Stimulated activated effector memory CD8-positive, alpha-beta T cell treated with anti-CD3 and anti-CD28 coated beads, Interleukin-12 subunit alpha, Interleukin-12 subunit beta, amount 100 ng/mL, for 72 hours (primary cell): ENCODE data around the gene CBX8.

Experiments used
- ATAC-seq: fragments of 150-1000 bp; cut with Tn5 transposase; 2 replicates; pipeline ENCODE4 v1.10.0; 2021
- DNase-seq, 2 donors: peaks; one replicate each; pipeline ENCODE4 v3.0.0; 2021 to 2022; ENCODE audit warnings: low spot score in 2 of 2
- H3K27ac Mint-ChIP-seq: one replicate; pipeline ENCODE4 v1.8.0; 2022; ENCODE audit warnings: mild to moderate bottlenecking, mixed read lengths
- H3K36me3 Mint-ChIP-seq: one replicate; pipeline ENCODE4 v1.8.0; 2022; ENCODE audit warnings: mild to moderate bottlenecking, mixed read lengths
- H3K4me1 Mint-ChIP-seq: one replicate; pipeline ENCODE4 v1.8.0; 2022; ENCODE audit warnings: mixed read lengths
- H3K4me3 Mint-ChIP-seq: one replicate; pipeline ENCODE4 v1.8.0; 2022; ENCODE audit warnings: mild to moderate bottlenecking, mixed read lengths
- H3K9me3 Mint-ChIP-seq: one replicate; pipeline ENCODE4 v1.8.0; 2022; ENCODE audit warnings: mixed read lengths

CBX8 gene

DNA sequence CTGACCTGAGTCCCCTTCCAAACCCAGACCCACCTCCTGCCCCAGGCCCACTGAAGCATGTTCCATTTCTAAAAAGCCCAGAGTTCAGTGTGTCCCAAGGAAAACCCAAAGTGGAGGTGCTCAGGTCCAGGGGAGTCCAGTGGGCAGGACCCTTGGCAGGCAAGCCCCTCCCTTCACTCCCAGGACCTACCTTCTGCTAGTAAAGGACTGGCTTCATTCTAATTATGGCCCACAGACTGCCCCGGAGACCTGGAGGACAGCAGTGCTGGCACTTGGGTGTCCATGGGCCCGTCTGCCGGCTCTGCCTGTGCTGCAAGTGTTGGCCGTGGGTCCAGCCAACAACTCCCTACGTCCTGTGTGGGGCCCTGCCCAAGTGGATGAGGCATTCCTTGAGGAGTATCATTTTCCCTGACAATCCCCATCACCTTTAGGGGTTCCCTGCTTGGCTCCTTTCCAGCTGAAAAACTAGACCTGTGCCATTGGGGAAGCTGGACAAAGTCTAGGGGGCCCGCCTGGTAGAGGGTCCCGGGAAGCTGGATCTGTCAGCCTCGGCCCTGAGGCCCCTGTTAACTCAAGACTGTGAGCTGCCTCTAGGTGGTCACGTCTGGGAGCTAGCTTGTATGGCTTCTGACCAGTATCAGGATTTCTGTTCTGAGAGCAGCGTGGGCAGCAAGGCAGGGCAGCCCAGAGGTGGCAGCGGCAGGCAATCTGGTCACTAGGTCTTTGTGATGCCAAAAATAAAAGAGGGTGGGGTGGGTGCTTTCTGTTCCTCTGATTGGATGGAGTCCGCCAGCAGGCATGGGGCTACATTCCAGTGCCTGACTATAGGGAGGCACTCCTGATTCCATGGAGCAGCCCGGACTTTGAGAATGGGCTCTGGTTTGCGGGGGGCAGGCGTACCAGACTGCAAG is 10.7 kb downstream of the CBX8 start:
- ATAC-seq (no peak), DNase-seq (no peak)
- H3K9me3 Mint-ChIP-seq: no peaks in the 10 kb centered on the region
- no peaks in the 10 kb centered on the region for H3K4me1 Mint-ChIP-seq
- H3K27ac Mint-ChIP-seq: no peak overlapping the region
- H3K36me3 Mint-ChIP-seq: no peaks in the 10 kb centered on the region
- H3K4me3 Mint-ChIP-seq: no peak overlapping the region

DNA sequence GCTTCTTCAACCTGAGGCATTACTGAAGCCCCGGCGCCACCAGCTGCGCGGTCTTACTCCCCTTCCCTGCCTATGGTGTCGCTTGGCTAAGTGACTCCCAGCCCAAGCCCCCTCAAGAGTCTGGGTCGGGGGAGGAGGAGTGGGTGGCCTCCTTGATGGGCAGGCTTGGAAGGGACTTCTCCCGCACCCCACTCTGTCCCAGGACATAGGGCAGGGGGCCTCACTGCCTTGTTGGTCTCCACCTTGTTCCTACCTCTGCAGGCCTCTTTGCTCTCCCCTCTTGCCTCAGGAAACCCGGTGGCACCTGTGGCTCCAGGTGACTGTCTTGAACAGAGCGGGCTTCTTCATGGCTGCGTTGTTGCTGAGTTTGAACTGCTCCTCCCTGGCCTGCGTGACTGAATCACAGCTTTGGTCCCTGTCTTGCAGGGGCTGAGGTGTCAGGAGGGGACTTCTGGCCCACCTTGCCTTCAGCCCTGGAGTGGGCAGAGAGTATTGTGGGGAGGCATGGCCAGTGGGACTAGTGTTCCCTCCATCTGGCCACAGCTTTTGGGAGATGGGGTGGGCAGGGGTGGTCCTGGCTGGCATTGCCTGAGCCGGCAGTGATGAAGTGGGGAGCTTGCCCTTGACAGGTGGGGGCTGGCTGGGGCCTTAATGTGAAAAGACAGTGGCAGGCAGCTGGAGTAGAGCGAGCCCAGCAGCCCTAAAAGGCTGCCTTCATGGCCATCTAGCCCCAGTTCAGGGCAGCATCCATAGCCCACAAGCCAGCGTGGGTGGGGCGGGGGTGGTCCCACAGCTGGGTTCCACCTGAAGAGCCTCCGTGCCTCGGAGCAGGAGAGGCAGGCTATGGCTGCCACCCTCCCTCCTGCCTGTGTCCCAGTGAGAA is 11.6 kb downstream of the CBX8 start:
- ATAC-seq: no peak
- H3K9me3 Mint-ChIP-seq: no peaks in the 10 kb centered on the region
- H3K4me1 Mint-ChIP-seq: no peaks in the 10 kb centered on the region
- DNase-seq: no peak
- H3K36me3 Mint-ChIP-seq: no peaks in the 10 kb centered on the region
- no peak overlapping the region for H3K27ac Mint-ChIP-seq
- no peak overlapping the region for H3K4me3 Mint-ChIP-seq

- Mint-ChIP-seq H3K27ac (no peak overlapping the region), H3K9me3 (no peaks in the 10 kb centered on the region), H3K4me1 (no peaks in the 10 kb centered on the region), H3K36me3 (no peaks in the 10 kb centered on the region), H3K4me3 (no peak overlapping the region)
- DNase-seq (no peak), ATAC-seq (no peak)
Observed at GRCh38 chr17:79784353-79785016, 12.4 kb downstream of the CBX8 start.

DNA sequence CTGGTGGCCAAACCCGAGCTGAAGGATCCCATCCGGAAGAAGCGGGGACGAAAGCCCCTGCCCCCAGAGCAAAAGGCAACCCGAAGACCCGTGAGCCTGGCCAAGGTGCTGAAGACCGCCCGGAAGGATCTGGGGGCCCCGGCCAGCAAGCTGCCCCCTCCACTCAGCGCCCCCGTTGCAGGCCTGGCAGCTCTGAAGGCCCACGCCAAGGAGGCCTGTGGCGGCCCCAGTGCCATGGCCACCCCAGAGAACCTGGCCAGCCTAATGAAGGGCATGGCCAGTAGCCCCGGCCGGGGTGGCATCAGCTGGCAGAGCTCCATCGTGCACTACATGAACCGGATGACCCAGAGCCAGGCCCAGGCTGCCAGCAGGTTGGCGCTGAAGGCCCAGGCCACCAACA is 13.0 kb downstream of the CBX8 start:
- no peak overlapping the region for H3K4me3 Mint-ChIP-seq
- no peak for DNase-seq
- no peak overlapping the region for H3K27ac Mint-ChIP-seq
- no peaks in the 10 kb centered on the region for H3K9me3 Mint-ChIP-seq
- H3K4me1 Mint-ChIP-seq: peaks cover 2% of the 10 kb centered on the region
- H3K36me3 Mint-ChIP-seq: peaks cover 1% of the 10 kb centered on the region
- no peak for ATAC-seq

DNA sequence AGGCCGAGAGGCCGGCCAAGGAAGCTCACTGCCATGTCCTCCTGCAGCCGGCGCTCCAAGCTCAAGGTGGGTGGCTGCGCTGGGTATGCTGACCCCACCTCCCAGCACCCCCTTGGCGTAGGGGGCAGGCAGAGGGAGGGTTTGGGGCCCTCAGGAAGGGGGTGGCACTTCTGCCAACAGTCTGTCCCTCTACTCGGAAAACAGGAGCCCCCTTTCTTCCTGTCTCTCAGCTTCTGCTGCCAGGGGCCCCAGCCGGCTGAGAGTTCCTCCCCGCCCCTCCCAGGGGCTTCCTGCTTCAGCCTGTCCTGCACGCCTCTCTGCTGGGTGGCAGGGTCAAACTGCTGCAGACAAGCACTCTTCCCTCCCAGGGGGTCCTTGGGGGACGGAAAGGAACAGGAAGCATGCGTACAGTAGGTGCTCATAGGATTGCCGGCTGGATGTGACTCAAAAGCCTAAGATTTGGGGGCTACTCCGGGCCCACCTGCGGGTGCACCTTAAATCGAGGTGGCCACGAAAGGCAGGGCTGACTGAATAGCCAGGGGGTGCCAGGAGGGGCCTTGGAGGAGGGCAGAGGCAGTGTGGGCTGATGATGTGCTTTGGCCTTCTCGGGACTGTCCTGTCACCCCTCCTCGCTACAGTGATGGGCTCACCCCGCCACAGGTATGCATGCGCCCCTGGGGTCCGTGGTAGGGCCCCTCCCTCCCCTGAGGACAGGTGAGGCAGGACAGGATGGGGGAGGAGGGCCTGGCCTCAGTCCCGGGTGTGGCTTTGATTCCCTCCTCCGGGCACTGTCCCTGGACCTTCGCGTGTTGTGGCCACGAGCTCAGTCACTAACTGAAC is 14.9 kb downstream of the CBX8 start:
- Mint-ChIP-seq H3K36me3 (peaks cover 7% of the 10 kb centered on the region), H3K9me3 (no peaks in the 10 kb centered on the region), H3K4me3 (no peak overlapping the region), H3K4me1 (peaks cover 6% of the 10 kb centered on the region), H3K27ac (no peak overlapping the region)
- ATAC-seq: no peak
- DNase-seq: no peak

DNA sequence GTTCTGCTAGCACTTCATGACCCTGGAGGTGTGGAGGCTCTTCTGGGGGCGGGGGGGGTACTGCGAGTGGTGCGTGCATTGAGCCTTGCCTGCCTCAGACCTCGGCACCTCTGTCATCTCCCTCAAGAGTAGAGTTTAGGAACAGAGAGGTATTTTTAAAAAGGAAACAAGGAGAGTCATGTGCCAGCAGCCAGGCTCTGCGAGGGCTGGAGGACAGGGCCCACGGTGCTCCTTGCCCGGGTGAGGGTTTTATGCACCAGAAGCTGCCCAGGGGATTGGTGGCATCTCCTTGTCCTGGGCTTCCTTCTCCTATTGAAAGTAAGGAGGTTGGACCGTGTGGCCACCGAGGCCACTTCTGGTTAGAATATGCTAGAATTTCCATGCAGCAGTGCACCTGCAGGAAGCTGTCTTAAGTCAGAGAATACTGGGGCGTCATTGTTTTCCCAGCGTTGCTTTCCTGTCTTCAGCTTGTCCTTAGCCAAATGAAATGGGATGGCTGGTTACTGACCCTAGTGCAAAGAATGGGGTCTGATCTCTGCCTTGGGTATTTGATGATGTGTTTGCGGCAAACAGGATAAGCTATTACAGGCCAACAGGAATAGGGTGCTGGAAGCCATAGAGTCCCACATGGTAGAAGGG is 15.7 kb downstream of the CBX8 start:
- Mint-ChIP-seq H3K4me1 (peaks cover 6% of the 10 kb centered on the region), H3K4me3 (no peak overlapping the region), H3K36me3 (peaks cover 7% of the 10 kb centered on the region), H3K9me3 (no peaks in the 10 kb centered on the region), H3K27ac (no peak overlapping the region)
- DNase-seq (no peak), ATAC-seq (no peak)

DNA sequence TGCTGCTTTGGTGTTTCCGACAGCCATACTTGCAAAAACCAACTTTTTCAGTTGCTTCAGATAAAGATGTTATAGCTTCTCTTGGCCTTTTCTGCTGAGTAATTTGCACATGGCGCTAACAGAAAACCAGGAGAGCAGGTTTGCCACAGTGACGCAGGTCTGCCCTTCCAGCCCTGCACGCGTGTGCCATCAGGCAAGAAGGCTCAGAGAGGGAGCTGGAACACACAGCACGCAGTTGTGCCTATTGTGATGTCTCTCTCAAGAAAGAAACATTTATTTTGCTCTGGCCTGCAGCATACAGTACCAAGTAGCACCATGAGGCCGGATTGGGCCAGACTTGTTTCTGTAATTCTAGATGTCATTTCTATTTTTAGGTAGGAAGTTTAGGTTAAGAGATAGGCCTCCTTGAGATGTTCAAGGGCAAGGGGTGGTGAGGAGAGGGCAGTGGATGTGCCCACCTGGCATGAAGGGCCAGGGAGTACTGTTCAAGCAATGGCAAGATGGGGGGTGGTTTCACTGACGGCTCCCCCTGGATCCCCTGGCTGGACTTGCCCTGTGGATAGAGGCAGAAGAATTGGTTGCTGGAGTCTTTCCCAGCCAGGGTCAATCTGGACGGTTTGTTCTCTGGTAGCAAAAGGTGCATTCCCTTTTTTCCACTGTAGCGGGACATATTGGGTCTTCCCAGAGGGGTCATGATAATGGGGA is 17.1 kb downstream of the CBX8 start:
- H3K4me3 Mint-ChIP-seq: peak overlapping the region; percentile 78
- no peaks in the 10 kb centered on the region for H3K9me3 Mint-ChIP-seq
- peaks cover 7% of the 10 kb centered on the region for H3K36me3 Mint-ChIP-seq
- DNase-seq: no peak
- H3K4me1 Mint-ChIP-seq: peaks cover 6% of the 10 kb centered on the region
- H3K27ac Mint-ChIP-seq: no peak overlapping the region
- ATAC-seq: no peak

- Mint-ChIP-seq H3K9me3 (no peaks in the 10 kb centered on the region), H3K27ac (no peak overlapping the region), H3K4me3 (peak overlapping the region; percentile 78), H3K36me3 (peaks cover 7% of the 10 kb centered on the region), H3K4me1 (peaks cover 6% of the 10 kb centered on the region)
- DNase-seq (no peak), ATAC-seq (no peak)
Observed at GRCh38 chr17:79779084-79779529, 17.8 kb downstream of the CBX8 start.

- ATAC-seq (peak; percentile 9), DNase-seq (no peak)
- Mint-ChIP-seq H3K27ac (no peak overlapping the region), H3K4me1 (peaks cover 6% of the 10 kb centered on the region), H3K4me3 (peak overlapping the region; percentile 78), H3K9me3 (no peaks in the 10 kb centered on the region), H3K36me3 (peaks cover 7% of the 10 kb centered on the region)
Observed at GRCh38 chr17:79778504-79779083, 18.3 kb downstream of the CBX8 start.

GRCh38 chr17:79777894-79778503 is 18.9 kb downstream of the CBX8 start, which contains the start of gene CBX2:
TSS of gene CBX2 (plus strand) at chr17:79778148. CDS start at chr17:79778236, 88 bp downstream.
- peak; percentile 67 to 85 for DNase-seq
- peaks cover 7% of the 10 kb centered on the region for H3K36me3 Mint-ChIP-seq
- no peaks in the 10 kb centered on the region for H3K9me3 Mint-ChIP-seq
- H3K4me3 Mint-ChIP-seq: peak within 1 kb of the TSS; percentile 78
- ATAC-seq: peak; percentile 79
- H3K4me1 Mint-ChIP-seq: peaks cover 6% of the 10 kb centered on the region
- no peak within 1 kb of the TSS for H3K27ac Mint-ChIP-seq

DNA sequence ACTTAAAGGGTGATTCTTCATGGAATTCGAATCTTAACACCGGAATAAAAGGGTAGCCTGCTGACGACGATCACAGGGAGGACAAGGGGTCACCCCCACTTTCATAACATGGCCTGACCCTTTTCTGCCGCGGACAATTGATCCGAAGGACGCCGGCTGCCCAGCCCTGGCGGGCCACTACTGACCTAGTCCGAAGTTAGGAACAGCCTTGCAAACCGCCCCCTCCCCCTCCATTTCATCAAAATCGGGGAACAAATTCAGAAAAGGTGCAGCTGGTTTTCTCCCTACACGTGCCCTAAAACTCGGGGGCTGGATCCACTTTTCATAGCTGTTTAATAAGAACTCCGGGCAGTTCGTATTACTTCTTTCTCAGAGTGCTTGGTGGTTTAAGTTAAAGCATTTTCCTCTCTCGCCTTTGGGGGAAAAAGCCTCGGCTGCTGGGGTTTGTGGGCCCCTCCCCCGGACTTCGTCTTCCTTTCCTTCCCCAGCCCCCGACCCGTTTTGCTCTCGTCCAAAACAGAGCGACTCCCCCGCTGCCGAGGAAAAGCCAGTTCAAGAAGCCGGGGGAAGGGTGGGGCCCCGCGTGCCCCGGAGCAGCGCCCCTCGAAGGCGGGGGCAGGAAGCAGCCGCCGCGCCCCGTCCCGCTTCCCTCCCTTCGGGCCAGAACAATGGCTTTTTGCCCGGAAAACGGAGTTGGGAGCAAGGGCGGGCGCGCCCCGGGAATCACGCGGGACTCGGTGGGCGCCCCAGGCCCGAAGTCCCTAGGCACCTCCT is 19.6 kb downstream of the CBX8 start:
- DNase-seq: peak in 1 of 2 donors; percentile 66
- Mint-ChIP-seq H3K9me3 (no peaks in the 10 kb centered on the region), H3K36me3 (peaks cover 7% of the 10 kb centered on the region), H3K4me3 (peak overlapping the region; percentile 53), H3K4me1 (peaks cover 6% of the 10 kb centered on the region), H3K27ac (no peak overlapping the region)
- ATAC-seq: peak; percentile 34

DNA sequence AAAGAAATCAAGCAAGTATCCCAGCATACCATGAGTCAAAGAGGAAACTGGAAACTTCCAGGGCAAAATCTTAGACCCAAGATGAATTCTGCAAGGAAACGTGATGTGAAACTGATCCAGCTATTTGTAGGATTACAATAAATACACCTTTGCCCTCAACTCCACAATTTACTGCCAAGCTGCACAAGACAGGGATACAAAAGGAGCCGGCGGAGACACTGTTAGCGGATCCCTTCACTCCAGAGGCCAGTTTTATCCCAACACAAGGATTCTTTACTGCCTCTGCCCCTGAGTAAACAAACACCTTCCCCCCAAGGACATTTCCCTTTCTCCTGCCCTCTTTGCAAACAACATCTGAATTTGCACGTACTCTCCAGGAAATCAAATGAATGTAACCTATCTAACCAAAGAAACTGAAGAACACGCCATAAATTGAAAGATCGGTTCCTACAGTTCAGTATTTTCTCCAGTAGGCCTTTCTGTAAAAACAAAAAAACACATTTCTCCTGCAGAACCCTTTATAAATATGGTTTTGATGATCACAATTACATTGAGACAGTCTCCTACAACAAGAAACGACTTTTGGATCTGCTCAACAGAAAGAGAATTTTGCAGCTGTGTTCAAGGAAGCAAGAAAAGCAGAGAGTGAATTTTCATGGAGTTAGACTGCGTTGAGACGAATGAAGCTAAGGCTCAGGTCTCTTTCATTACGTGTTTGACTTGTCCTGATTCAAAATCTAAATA is 20.3 kb downstream of the CBX8 start:
- Mint-ChIP-seq H3K4me3 (peak overlapping the region; percentile 53), H3K27ac (no peak overlapping the region), H3K9me3 (no peaks in the 10 kb centered on the region), H3K36me3 (peaks cover 7% of the 10 kb centered on the region), H3K4me1 (peaks cover 6% of the 10 kb centered on the region)
- DNase-seq: no peak
- ATAC-seq: no peak
